ENCODE measurements around the gene FEM1C.

FEM1C gene

GRCh38 chr5:115489733-115490132 lies 54.8 kb downstream of the FEM1C start:
- H3K27ac ChIP-seq (ENCODE audit: low read length, poor library complexity, severe bottlenecking), result no peak overlapping the region
- no peak overlapping the region for H3K18ac ChIP-seq (ENCODE audit: low read depth in 1 of 2, low read length in 2 of 2)

GRCh38 chr5:115487756-115488155 lies 56.8 kb downstream of the FEM1C start:
- no peak overlapping the region for H2BK120ac ChIP-seq (ENCODE audit: low read depth, low read length)
- no peak overlapping the region for H3K27ac ChIP-seq (ENCODE audit: low read length, poor library complexity, severe bottlenecking)
- no peak overlapping the region for H3K4me2 ChIP-seq (ENCODE audit: low read length, poor library complexity, severe bottlenecking)
- H3K9ac ChIP-seq (ENCODE audit: low read length), result no peak overlapping the region
- no peak overlapping the region for H2BK5ac ChIP-seq (ENCODE audit: low read depth, low read length, poor library complexity, severe bottlenecking)
- H3K18ac ChIP-seq (ENCODE audit: low read depth in 1 of 2, low read length in 2 of 2), result no peak overlapping the region
- no peak overlapping the region for H3K23ac ChIP-seq (ENCODE audit: low read length in 2 of 2)
- DNase-seq, result no peak
- H3K4ac ChIP-seq (ENCODE audit: low read depth in 1 of 2, low read length in 2 of 2), result no peak overlapping the region
- H3K36me3 ChIP-seq (ENCODE audit: control insufficient read depth in 1 of 2, insufficient read depth in 2 of 2, low read depth in 1 of 2, low read length in 2 of 2), result no peaks in the 10 kb centered on the region
- H3K9me3 ChIP-seq (ENCODE audit: control insufficient read depth, low read length), result no peaks in the 10 kb centered on the region
- no peak overlapping the region for H2BK15ac ChIP-seq (ENCODE audit: low read depth, poor library complexity, severe bottlenecking)
- no peaks in the 10 kb centered on the region for H3K79me1 ChIP-seq (replicated peaks; ENCODE audit: low read length, poor library complexity, severe bottlenecking)
- no peak overlapping the region for H4K8ac ChIP-seq (ENCODE audit: low read length)
- no peak overlapping the region for H3K14ac ChIP-seq (ENCODE audit: low read length in 2 of 2)
- no peaks in the 10 kb centered on the region for H3K4me1 ChIP-seq (ENCODE audit: control insufficient read depth, insufficient read depth, low read depth, low read length)
- H4K91ac ChIP-seq (ENCODE audit: low read length), result no peak overlapping the region
- no peaks in the 10 kb centered on the region for H3K27me3 ChIP-seq (ENCODE audit: control insufficient read depth in 1 of 2, insufficient read depth in 1 of 2, low read length in 2 of 2)
- no peak overlapping the region for H3K4me3 ChIP-seq (ENCODE audit: insufficient read depth in 1 of 2, low read depth in 1 of 2, low read length in 2 of 2)
- H2BK12ac ChIP-seq (ENCODE audit: low read length in 2 of 2), result no peak overlapping the region
- H2AFZ ChIP-seq (ENCODE audit: low read depth, low read length), result no peak overlapping the region
- H2AK5ac ChIP-seq (ENCODE audit: low read length, severe bottlenecking), result no peak overlapping the region

More at GRCh38 chr5:115489733-115490132, 54.8 kb downstream of the FEM1C start:
- Histone ChIP-seq H2BK15ac (ENCODE audit: low read depth, poor library complexity, severe bottlenecking) (no peak overlapping the region), H3K36me3 (ENCODE audit: control insufficient read depth in 1 of 2, insufficient read depth in 2 of 2, low read depth in 1 of 2, low read length in 2 of 2) (no peaks in the 10 kb centered on the region), H3K4me2 (ENCODE audit: low read length, poor library complexity, severe bottlenecking) (no peak overlapping the region), H3K14ac (ENCODE audit: low read length in 2 of 2) (no peak overlapping the region), H3K4ac (ENCODE audit: low read depth in 1 of 2, low read length in 2 of 2) (no peak overlapping the region), H4K91ac (ENCODE audit: low read length) (no peak overlapping the region), H2AFZ (ENCODE audit: low read depth, low read length) (no peak overlapping the region), H2AK5ac (ENCODE audit: low read length, severe bottlenecking) (no peak overlapping the region), H3K23ac (ENCODE audit: low read length in 2 of 2) (no peak overlapping the region), H2BK120ac (ENCODE audit: low read depth, low read length) (no peak overlapping the region), H3K4me1 (ENCODE audit: control insufficient read depth, insufficient read depth, low read depth, low read length) (no peaks in the 10 kb centered on the region), H3K4me3 (ENCODE audit: insufficient read depth in 1 of 2, low read depth in 1 of 2, low read length in 2 of 2) (no peak overlapping the region), H3K9me3 (ENCODE audit: control insufficient read depth, low read length) (no peaks in the 10 kb centered on the region), H4K8ac (ENCODE audit: low read length) (no peak overlapping the region), H3K27me3 (ENCODE audit: control insufficient read depth in 1 of 2, insufficient read depth in 1 of 2, low read length in 2 of 2) (no peaks in the 10 kb centered on the region), H2BK12ac (ENCODE audit: low read length in 2 of 2) (no peak overlapping the region), H3K79me1 (replicated peaks; ENCODE audit: low read length, poor library complexity, severe bottlenecking) (no peaks in the 10 kb centered on the region), H3K9ac (ENCODE audit: low read length) (no peak overlapping the region), H2BK5ac (ENCODE audit: low read depth, low read length, poor library complexity, severe bottlenecking) (no peak overlapping the region)
- DNase-seq, result no peak

- no peak overlapping the region for H2BK120ac ChIP-seq (ENCODE audit: low read depth, low read length)
- WGBS, result 79% methylated on average over 4 of the region's 4 CpGs
- H4K8ac ChIP-seq (ENCODE audit: low read length), result no peak overlapping the region
- H3K9ac ChIP-seq (ENCODE audit: low read length), result no peak overlapping the region
- no peak overlapping the region for H3K4me2 ChIP-seq (ENCODE audit: low read length, poor library complexity, severe bottlenecking)
- H3K27me3 ChIP-seq (ENCODE audit: control insufficient read depth in 1 of 2, insufficient read depth in 1 of 2, low read length in 2 of 2), result no peaks in the 10 kb centered on the region
- H2BK12ac ChIP-seq (ENCODE audit: low read length in 2 of 2), result no peak overlapping the region
- no peaks in the 10 kb centered on the region for H3K36me3 ChIP-seq (ENCODE audit: control insufficient read depth in 1 of 2, insufficient read depth in 2 of 2, low read depth in 1 of 2, low read length in 2 of 2)
- no peak overlapping the region for H3K4me3 ChIP-seq (ENCODE audit: insufficient read depth in 1 of 2, low read depth in 1 of 2, low read length in 2 of 2)
- H2AFZ ChIP-seq (ENCODE audit: low read depth, low read length), result no peak overlapping the region
- no peak overlapping the region for H4K91ac ChIP-seq (ENCODE audit: low read length)
- H3K79me1 ChIP-seq (replicated peaks; ENCODE audit: low read length, poor library complexity, severe bottlenecking), result no peaks in the 10 kb centered on the region
- H2BK15ac ChIP-seq (ENCODE audit: low read depth, poor library complexity, severe bottlenecking), result no peak overlapping the region
- H2BK5ac ChIP-seq (ENCODE audit: low read depth, low read length, poor library complexity, severe bottlenecking), result no peak overlapping the region
- H3K14ac ChIP-seq (ENCODE audit: low read length in 2 of 2), result no peak overlapping the region
- no peaks in the 10 kb centered on the region for H3K4me1 ChIP-seq (ENCODE audit: control insufficient read depth, insufficient read depth, low read depth, low read length)
- H3K27ac ChIP-seq (ENCODE audit: low read length, poor library complexity, severe bottlenecking), result no peak overlapping the region
- no peaks in the 10 kb centered on the region for H3K9me3 ChIP-seq (ENCODE audit: control insufficient read depth, low read length)
- H3K23ac ChIP-seq (ENCODE audit: low read length in 2 of 2), result no peak overlapping the region
- no peak for DNase-seq
- no peak overlapping the region for H3K18ac ChIP-seq (ENCODE audit: low read depth in 1 of 2, low read length in 2 of 2)
- H2AK5ac ChIP-seq (ENCODE audit: low read length, severe bottlenecking), result no peak overlapping the region
- H3K4ac ChIP-seq (ENCODE audit: low read depth in 1 of 2, low read length in 2 of 2), result no peak overlapping the region
Measured at GRCh38 chr5:115487168-115487567, 57.4 kb downstream of the FEM1C start.

GRCh38 chr5:115486728-115487127 lies 57.8 kb downstream of the FEM1C start:
- no peak overlapping the region for H2BK120ac ChIP-seq (ENCODE audit: low read depth, low read length)
- H3K27ac ChIP-seq (ENCODE audit: low read length, poor library complexity, severe bottlenecking), result no peak overlapping the region
- no peaks in the 10 kb centered on the region for H3K4me1 ChIP-seq (ENCODE audit: control insufficient read depth, insufficient read depth, low read depth, low read length)
- H3K14ac ChIP-seq (ENCODE audit: low read length in 2 of 2), result no peak overlapping the region
- no peak overlapping the region for H2BK12ac ChIP-seq (ENCODE audit: low read length in 2 of 2)
- H2BK15ac ChIP-seq (ENCODE audit: low read depth, poor library complexity, severe bottlenecking), result no peak overlapping the region
- no peak overlapping the region for H4K91ac ChIP-seq (ENCODE audit: low read length)
- no peaks in the 10 kb centered on the region for H3K9me3 ChIP-seq (ENCODE audit: control insufficient read depth, low read length)
- no peak overlapping the region for H3K9ac ChIP-seq (ENCODE audit: low read length)
- H2BK5ac ChIP-seq (ENCODE audit: low read depth, low read length, poor library complexity, severe bottlenecking), result no peak overlapping the region
- H3K27me3 ChIP-seq (ENCODE audit: control insufficient read depth in 1 of 2, insufficient read depth in 1 of 2, low read length in 2 of 2), result no peaks in the 10 kb centered on the region
- H2AK5ac ChIP-seq (ENCODE audit: low read length, severe bottlenecking), result no peak overlapping the region
- H4K8ac ChIP-seq (ENCODE audit: low read length), result no peak overlapping the region
- no peak overlapping the region for H3K4me3 ChIP-seq (ENCODE audit: insufficient read depth in 1 of 2, low read depth in 1 of 2, low read length in 2 of 2)
- no peak for DNase-seq
- H3K4ac ChIP-seq (ENCODE audit: low read depth in 1 of 2, low read length in 2 of 2), result no peak overlapping the region
- WGBS, result 83% methylated on average over 2 of the region's 2 CpGs
- H3K79me1 ChIP-seq (replicated peaks; ENCODE audit: low read length, poor library complexity, severe bottlenecking), result no peaks in the 10 kb centered on the region
- no peak overlapping the region for H3K18ac ChIP-seq (ENCODE audit: low read depth in 1 of 2, low read length in 2 of 2)
- H3K36me3 ChIP-seq (ENCODE audit: control insufficient read depth in 1 of 2, insufficient read depth in 2 of 2, low read depth in 1 of 2, low read length in 2 of 2), result no peaks in the 10 kb centered on the region
- no peak overlapping the region for H3K23ac ChIP-seq (ENCODE audit: low read length in 2 of 2)
- no peak overlapping the region for H2AFZ ChIP-seq (ENCODE audit: low read depth, low read length)
- no peak overlapping the region for H3K4me2 ChIP-seq (ENCODE audit: low read length, poor library complexity, severe bottlenecking)

Measured in mesenchymal stem cell (in vitro differentiated cells and primary cell).